ENCODE measurements around the gene EDRF1. TPM values are rescaled to one million over a fixed set of nuclear protein-coding genes. Genes with fewer than 3 reads are reported as not detected.

EDRF1 gene
- total and polyA plus RNA-seq, 2 of the 13 experiments (the other 11 are each of a cell fraction or from before 2014, with no cell fraction given), result 16.9 to 26.7 TPM

- no peak for DNase-seq (ENCODE audit: low spot score)
- no TSS peak for BruUV-seq (replicated peaks)
- Histone ChIP-seq H3K9ac (ENCODE audit: insufficient read depth, low read depth, low read length) (no peak overlapping the region), H3K27me3 (ENCODE audit: control insufficient read depth in 1 of 2, insufficient read depth in 2 of 2, low read length in 2 of 2) (peaks cover 2 to 58% of the 10 kb centered on the region in 2 experiments), H3K27ac (ENCODE audit: extremely low read length, insufficient read depth, low read length) (no peak overlapping the region), H3K4me2 (ENCODE audit: low read depth, low read length) (no peak overlapping the region), H2AFZ (ENCODE audit: low read length) (no peak overlapping the region), H3K4me1 (ENCODE audit: insufficient read depth, low read length) (no peaks in the 10 kb centered on the region), H4K20me1 (ENCODE audit: insufficient read depth, low read length) (no peaks in the 10 kb centered on the region), H3K4me3 (replicated peaks in 1 of 3; ENCODE audit: insufficient read depth in 1 of 3, low read depth in 2 of 3, low read length in 3 of 3) (no peak overlapping the region), H3K9me3 (ENCODE audit: low read length) (no peaks in the 10 kb centered on the region), H3K36me3 (replicated peaks in 1 of 2; ENCODE audit: control insufficient read depth in 1 of 2, insufficient read depth in 2 of 2, low read length in 2 of 2) (no peaks in the 10 kb centered on the region), H3K79me2 (ENCODE audit: insufficient read depth, low read length) (no peaks in the 10 kb centered on the region)
- intact Hi-C loops (cut with micrococcal nuclease; ENCODE audit: unreplicated experiment), result no loop called here
- ChIA-PET CTCF (ENCODE audit: low intra/inter-chr PET ratio, low total read pairs) (no interaction called here), POLR2A (no interaction called here)
- in situ Hi-C loops (cut with HindIII; ENCODE audit: extremely low pct_ligation_motif_present, low pct_unique_long_range_greater_than_20kb), result no loop called here
- FAIRE-seq, result no peak
- TF ChIP-seq MAF1 (CRISPR knock-in tag; IDR thresholded peaks at IDR 0.05; ENCODE audit: borderline replicate concordance) (no peak), DZIP1 (CRISPR knock-in tag; IDR thresholded peaks at IDR 0.05) (no peak), JARID2 (CRISPR knock-in tag; IDR thresholded peaks at IDR 0.05; ENCODE audit: insufficient replicate concordance) (no peak), SP4 (CRISPR knock-in tag; IDR thresholded peaks at IDR 0.05) (no peak), SMARCE1 (IDR thresholded peaks at IDR 0.05; ENCODE audit: borderline replicate concordance) (no peak), ERF (CRISPR knock-in tag; IDR thresholded peaks at IDR 0.05) (no peak), ZNF468 (CRISPR knock-in tag; IDR thresholded peaks at IDR 0.05) (no peak)
- ATAC-seq, result no peak
- WGBS (ENCODE audit: low lambda C conversion rate), result 3% methylated on average over 3 of the region's 3 CpGs
Observed at GRCh38 chr10:125692196-125692595, 27.3 kb upstream of the EDRF1 start.

Data from HepG2 (cell line).